Mesendoderm (in vitro differentiated cells): Measurements from ENCODE around the gene ENDOU. TPM values are rescaled to one million over a fixed set of nuclear protein-coding genes. Genes with fewer than 3 reads are reported as not detected.
A peak's percentile ranks its signal among the peaks of the same experiment; 100 is the strongest.

Source experiments
- DNase-seq: peaks from one replicate; pipeline ENCODE4 v3.0.0; 2013
- H2AK5ac ChIP-seq: 2 replicates; pipeline ENCODE4 v1.6.1; 2013; ENCODE audit warnings: low read length, inconsistent platforms
- H2BK120ac ChIP-seq: 2 replicates; pipeline ENCODE4 v1.6.1; 2013; ENCODE audit warnings: low read depth, mild to moderate bottlenecking, low read length, moderate library complexity, mixed read lengths
- H2BK15ac ChIP-seq: replicated peaks from 2 replicates; pipeline ENCODE4 v1.6.1; 2013; ENCODE audit warnings: low read depth, mild to moderate bottlenecking, moderate library complexity
- H2BK5ac ChIP-seq: 2 replicates; pipeline ENCODE4 v1.6.1; 2013; ENCODE audit warnings: low read length, inconsistent platforms
- H3K18ac ChIP-seq: 2 replicates; pipeline ENCODE4 v1.6.1; 2013; ENCODE audit warnings: mild to moderate bottlenecking, low read length, mixed read lengths
- H3K23ac ChIP-seq: one replicate; pipeline ENCODE4 v1.6.1; 2013; ENCODE audit warnings: low read length
- H3K27ac ChIP-seq: 2 replicates; pipeline ENCODE4 v1.5.1; 2013; ENCODE audit warnings: low read depth, mild to moderate bottlenecking, inconsistent platforms, low read length, moderate library complexity
- H3K27me3 ChIP-seq: 2 replicates; pipeline ENCODE4 v1.6.1; 2013; ENCODE audit warnings: low read length, control low read depth, mild to moderate bottlenecking, inconsistent platforms; ENCODE audit not compliant: insufficient read depth, poor library complexity
- H3K36me3 ChIP-seq: 2 replicates; pipeline ENCODE4 v1.6.1; 2013; ENCODE audit warnings: low read length, inconsistent platforms; ENCODE audit not compliant: control insufficient read depth, insufficient read depth
- H3K4ac ChIP-seq: one replicate; pipeline ENCODE4 v1.6.1; 2013; ENCODE audit warnings: low read depth, mild to moderate bottlenecking, low read length, moderate library complexity
- H3K4me1 ChIP-seq: 2 replicates; pipeline ENCODE4 v1.6.1; 2013; ENCODE audit warnings: low read depth, low read length, inconsistent platforms; ENCODE audit not compliant: control insufficient read depth
- H3K4me2 ChIP-seq: 2 replicates; pipeline ENCODE4 v1.6.1; 2013; ENCODE audit warnings: low read length
- H3K4me3 ChIP-seq: 2 replicates; pipeline ENCODE4 v1.5.1; 2013; ENCODE audit warnings: mild to moderate bottlenecking, low read length
- H3K56ac ChIP-seq: one replicate; pipeline ENCODE4 v1.6.1; 2013; ENCODE audit warnings: low read length
- H3K79me1 ChIP-seq: 2 replicates; pipeline ENCODE4 v1.6.1; 2013; ENCODE audit warnings: low read length, inconsistent platforms
- H3K79me2 ChIP-seq: 2 replicates; pipeline ENCODE4 v1.6.1; 2013; ENCODE audit warnings: mild to moderate bottlenecking, low read length; ENCODE audit not compliant: control insufficient read depth, insufficient read depth
- H3K9ac ChIP-seq: 2 replicates; pipeline ENCODE4 v1.6.1; 2013; ENCODE audit warnings: low read length, inconsistent platforms
- H4K5ac ChIP-seq: one replicate; pipeline ENCODE4 v1.6.1; 2013; ENCODE audit warnings: low read length
- H4K8ac ChIP-seq: one replicate; pipeline ENCODE4 v1.6.1; 2013; ENCODE audit warnings: low read depth, mild to moderate bottlenecking, control low read depth, low read length, moderate library complexity
- WGBS: extraction: QIAGEN DNeasy Blood & Tissue Kit; methylation state at CpG from one replicate; pipeline ENCODE4 v1.1.7; 2013; ENCODE audit warnings: low lambda C conversion rate, missing lambda C conversion rate; ENCODE audit not compliant: insufficient coverage; ENCODE audit errors: extremely low coverage; 5-methylcytosine and 5-hydroxymethylcytosine counted together
- polyA plus RNA-seq, 2 experiments: library from polyadenylated mRNA; stranded (reverse); fragments of 200-250 nt; gene quantifications; one replicate each; pipeline ENCODE4 v1.2.3, GENCODE V29; 2013

Gene ENDOU, protein sequence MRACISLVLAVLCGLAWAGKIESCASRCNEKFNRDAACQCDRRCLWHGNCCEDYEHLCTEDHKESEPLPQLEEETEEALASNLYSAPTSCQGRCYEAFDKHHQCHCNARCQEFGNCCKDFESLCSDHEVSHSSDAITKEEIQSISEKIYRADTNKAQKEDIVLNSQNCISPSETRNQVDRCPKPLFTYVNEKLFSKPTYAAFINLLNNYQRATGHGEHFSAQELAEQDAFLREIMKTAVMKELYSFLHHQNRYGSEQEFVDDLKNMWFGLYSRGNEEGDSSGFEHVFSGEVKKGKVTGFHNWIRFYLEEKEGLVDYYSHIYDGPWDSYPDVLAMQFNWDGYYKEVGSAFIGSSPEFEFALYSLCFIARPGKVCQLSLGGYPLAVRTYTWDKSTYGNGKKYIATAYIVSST
- polyA plus RNA-seq (2013, experiment 1 of 2): 0.04 TPM
- 0.03 TPM for polyA plus RNA-seq (2013, experiment 2 of 2)

DNA sequence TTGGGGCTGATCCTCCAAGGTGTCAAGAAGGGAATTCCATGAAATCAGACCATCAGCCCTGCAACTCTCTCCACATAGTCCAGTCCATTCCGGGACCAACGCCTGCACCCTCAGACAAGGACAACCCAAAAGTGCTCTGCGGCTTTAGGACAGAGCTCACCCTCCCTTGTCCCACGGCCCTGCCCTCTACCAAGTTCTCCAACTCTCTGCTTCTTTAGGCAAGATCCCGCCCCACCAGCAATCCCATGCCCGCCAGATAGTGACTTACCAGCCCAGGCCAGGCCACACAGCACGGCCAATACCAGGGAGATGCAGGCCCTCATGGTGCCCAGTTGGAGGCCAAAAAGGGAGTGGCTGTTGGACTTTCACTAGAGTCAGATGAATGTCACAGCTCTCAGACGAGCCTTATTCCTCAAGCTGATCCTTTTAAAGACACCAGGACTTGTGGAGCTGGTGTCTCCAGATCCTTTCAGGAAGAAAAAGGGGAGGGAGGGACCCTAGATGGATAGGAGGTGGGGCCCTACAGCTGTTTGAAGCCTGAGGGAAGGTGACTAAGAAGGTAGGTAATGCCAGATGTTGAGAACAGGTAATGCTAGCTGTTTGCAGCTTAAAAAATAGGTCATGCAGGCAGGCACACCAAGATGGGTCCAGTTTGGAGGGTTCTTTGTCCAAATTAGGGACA lies at the start of gene ENDOU:
TSS of gene ENDOU (minus strand) at position 400 of the 682 bp plus-strand sequence. CDS start at position 323, 77 bp downstream.
- H3K36me3 ChIP-seq: no peaks in the 10 kb centered on the region
- H3K79me2 ChIP-seq: no peaks in the 10 kb centered on the region
- H2AK5ac ChIP-seq: no peak within 1 kb of the TSS
- no peak within 1 kb of the TSS for H3K56ac ChIP-seq
- H3K23ac ChIP-seq: no peak within 1 kb of the TSS
- no peaks in the 10 kb centered on the region for H3K79me1 ChIP-seq
- no peak within 1 kb of the TSS for H3K4me3 ChIP-seq
- no peaks in the 10 kb centered on the region for H3K27me3 ChIP-seq
- no peak within 1 kb of the TSS for H3K9ac ChIP-seq
- H3K4me1 ChIP-seq: no peaks in the 10 kb centered on the region
- H3K27ac ChIP-seq: no peak within 1 kb of the TSS
- H2BK5ac ChIP-seq: no peak within 1 kb of the TSS
- WGBS: no CpG with 5 or more reads among the region's 8 CpGs
- no peak within 1 kb of the TSS for H3K4ac ChIP-seq
- H4K8ac ChIP-seq: no peak within 1 kb of the TSS
- no peak within 1 kb of the TSS for H2BK120ac ChIP-seq
- no peak for DNase-seq
- H3K18ac ChIP-seq: no peak within 1 kb of the TSS
- no peak within 1 kb of the TSS for H2BK15ac ChIP-seq
- H4K5ac ChIP-seq: no peak within 1 kb of the TSS
- no peak within 1 kb of the TSS for H3K4me2 ChIP-seq

DNA sequence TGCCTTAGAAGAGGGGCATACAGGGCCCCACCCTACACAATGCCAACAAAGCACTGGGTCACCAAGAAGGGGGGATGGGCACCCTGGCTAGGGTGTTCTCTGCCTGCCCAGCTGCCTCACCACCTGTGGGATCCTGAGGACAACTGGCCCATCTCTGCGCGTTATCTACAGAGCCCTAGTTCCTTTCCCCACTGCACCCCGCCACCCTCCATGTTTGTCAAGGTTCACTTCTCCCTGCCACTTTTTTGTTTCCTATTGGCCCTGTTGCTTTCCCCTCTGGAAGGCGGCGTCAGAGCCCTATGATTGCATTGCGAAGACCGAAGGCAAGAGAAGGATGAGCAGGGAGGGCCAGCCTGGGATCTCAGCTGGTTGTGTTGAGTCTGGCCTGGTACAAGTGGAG lies 49.4 kb upstream of the ENDOU start:
- no peak overlapping the region for H4K8ac ChIP-seq
- DNase-seq: no peak
- no peaks in the 10 kb centered on the region for H3K36me3 ChIP-seq
- H3K18ac ChIP-seq: no peak overlapping the region
- peaks cover 2% of the 10 kb centered on the region for H3K4me1 ChIP-seq
- H2BK5ac ChIP-seq: no peak overlapping the region
- H3K4me2 ChIP-seq: no peak overlapping the region
- no peak overlapping the region for H3K4me3 ChIP-seq
- no CpG with 5 or more reads among the region's 7 CpGs for WGBS
- no peak overlapping the region for H3K27ac ChIP-seq
- H3K79me1 ChIP-seq: no peaks in the 10 kb centered on the region
- H3K56ac ChIP-seq: no peak overlapping the region
- no peak overlapping the region for H2BK15ac ChIP-seq
- no peak overlapping the region for H2BK120ac ChIP-seq
- H3K79me2 ChIP-seq: no peaks in the 10 kb centered on the region
- H3K23ac ChIP-seq: no peak overlapping the region
- H3K4ac ChIP-seq: no peak overlapping the region
- H3K27me3 ChIP-seq: no peaks in the 10 kb centered on the region
- H4K5ac ChIP-seq: no peak overlapping the region
- H3K9ac ChIP-seq: no peak overlapping the region
- no peak overlapping the region for H2AK5ac ChIP-seq

DNA sequence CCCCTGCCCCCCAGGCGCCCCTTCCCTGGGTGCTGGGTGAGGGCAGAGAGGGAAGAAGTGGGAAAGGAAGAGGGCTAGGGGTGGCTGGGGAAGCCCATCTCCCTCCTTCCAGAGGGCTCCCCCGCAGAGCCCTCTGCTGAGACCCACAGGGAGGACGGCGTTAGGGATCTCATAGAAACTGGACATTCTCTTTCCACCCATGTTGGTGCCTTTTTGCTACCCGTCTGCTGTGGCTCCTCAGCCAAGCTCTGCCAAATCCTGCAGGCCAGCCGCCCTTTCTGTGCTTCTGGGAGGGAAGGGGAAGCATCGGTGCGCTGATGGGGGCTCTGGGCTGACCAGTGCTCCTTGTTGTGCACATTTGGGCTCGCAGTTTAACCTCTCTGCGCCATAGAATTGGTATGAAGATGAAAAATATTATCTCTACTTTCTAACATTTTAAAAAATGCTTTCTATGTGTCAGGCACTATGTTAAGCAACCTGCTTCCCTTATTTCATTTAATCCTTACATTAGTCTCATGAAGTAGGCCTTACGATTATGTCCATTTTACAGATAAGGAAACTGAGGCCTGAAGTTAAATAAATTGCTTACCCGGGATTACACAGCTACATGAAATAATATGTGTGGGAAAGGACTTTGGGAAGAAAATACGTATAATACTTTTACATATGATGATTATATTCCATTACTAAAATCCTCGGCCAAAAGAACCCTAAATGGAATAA lies 48.7 kb upstream of the ENDOU start:
- Histone ChIP-seq H3K79me2 (no peaks in the 10 kb centered on the region), H4K5ac (no peak overlapping the region), H3K4me2 (peak overlapping the region; percentile 63), H2BK120ac (no peak overlapping the region), H3K27me3 (no peaks in the 10 kb centered on the region), H4K8ac (no peak overlapping the region), H3K36me3 (no peaks in the 10 kb centered on the region), H3K4me3 (no peak overlapping the region), H2BK15ac (no peak overlapping the region), H3K18ac (no peak overlapping the region), H3K27ac (no peak overlapping the region), H3K79me1 (no peaks in the 10 kb centered on the region), H2AK5ac (no peak overlapping the region), H3K4ac (no peak overlapping the region), H3K23ac (no peak overlapping the region), H2BK5ac (no peak overlapping the region), H3K9ac (peak overlapping the region; percentile 69), H3K56ac (peak overlapping the region; percentile 88), H3K4me1 (peaks cover 4% of the 10 kb centered on the region)
- no CpG with 5 or more reads among the region's 14 CpGs for WGBS
- no peak for DNase-seq

DNA sequence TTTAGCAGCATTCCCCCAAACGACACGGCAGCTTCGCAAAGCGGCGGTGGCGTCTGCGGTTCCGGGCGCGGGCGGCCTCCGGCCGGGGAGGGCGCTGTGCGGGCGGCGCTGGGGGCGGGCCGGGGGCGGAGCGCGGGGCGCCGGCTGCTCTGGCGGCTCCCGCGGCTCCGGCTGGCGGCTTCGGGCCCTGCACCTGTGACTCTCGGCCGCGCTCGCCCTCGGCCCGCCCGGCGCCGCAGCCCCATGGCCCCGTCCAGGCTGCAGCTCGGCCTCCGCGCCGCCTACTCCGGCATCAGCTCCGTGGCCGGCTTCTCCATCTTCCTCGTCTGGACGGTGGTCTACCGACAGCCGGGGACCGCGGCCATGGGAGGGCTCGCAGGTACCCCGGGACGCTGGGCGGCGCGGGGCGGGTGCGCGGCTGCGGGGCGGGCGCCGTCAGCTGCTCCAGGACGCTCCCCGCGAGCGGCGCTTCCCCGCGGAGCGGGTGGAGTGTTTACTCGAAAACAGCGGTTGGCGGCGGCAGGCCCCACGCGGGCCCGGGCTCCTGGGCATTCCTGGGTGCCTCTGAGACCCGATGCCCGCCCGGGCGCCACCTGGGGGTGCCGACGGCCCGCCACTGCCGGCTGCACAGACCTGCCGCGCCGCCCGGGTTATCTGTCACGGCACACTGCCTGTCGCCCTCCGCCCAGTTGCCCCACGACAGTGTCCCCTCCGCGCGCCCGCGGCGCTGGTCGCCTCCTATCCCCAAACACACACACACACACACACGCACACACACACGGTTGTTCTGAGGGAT lies 48.0 kb upstream of the ENDOU start, which contains the start of gene SLC48A1:
TSS of gene SLC48A1 (plus strand) at position 177 of the 796 bp plus-strand sequence. CDS start at position 244, 67 bp downstream.
- peak; percentile 78 for DNase-seq
- H3K27ac ChIP-seq: no peak within 1 kb of the TSS
- peaks cover 7% of the 10 kb centered on the region for H3K4me1 ChIP-seq
- H2BK120ac ChIP-seq: no peak within 1 kb of the TSS
- H3K4me2 ChIP-seq: peak within 1 kb of the TSS; percentile 63
- H2AK5ac ChIP-seq: no peak within 1 kb of the TSS
- peak within 1 kb of the TSS; percentile 88 for H3K56ac ChIP-seq
- no peak within 1 kb of the TSS for H4K8ac ChIP-seq
- no peaks in the 10 kb centered on the region for H3K79me2 ChIP-seq
- no CpG with 5 or more reads among the region's 106 CpGs for WGBS
- H4K5ac ChIP-seq: no peak within 1 kb of the TSS
- no peak within 1 kb of the TSS for H3K4ac ChIP-seq
- H3K18ac ChIP-seq: peak within 1 kb of the TSS; percentile 56
- no peaks in the 10 kb centered on the region for H3K36me3 ChIP-seq
- peak within 1 kb of the TSS; percentile 38 for H3K4me3 ChIP-seq
- H3K79me1 ChIP-seq: no peaks in the 10 kb centered on the region
- H3K9ac ChIP-seq: peak within 1 kb of the TSS; percentile 70
- no peaks in the 10 kb centered on the region for H3K27me3 ChIP-seq
- no peak within 1 kb of the TSS for H2BK5ac ChIP-seq
- H3K23ac ChIP-seq: no peak within 1 kb of the TSS
- no peak within 1 kb of the TSS for H2BK15ac ChIP-seq

DNA sequence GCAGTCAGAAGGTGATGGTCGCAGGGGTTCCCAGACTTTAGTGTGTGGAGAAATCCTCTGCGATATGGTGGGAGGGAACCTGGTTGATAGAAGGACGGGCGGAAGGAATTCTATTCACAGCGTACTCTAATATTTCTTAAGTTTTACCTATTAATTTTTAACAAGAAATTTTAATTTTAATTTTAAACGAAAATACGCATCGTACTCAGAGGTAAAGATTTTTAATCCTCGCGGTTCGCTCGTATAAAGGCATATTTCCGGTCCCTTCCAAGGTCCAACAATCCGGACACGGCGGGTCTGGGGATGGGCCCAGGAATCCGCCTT lies 47.4 kb upstream of the ENDOU start:
- Histone ChIP-seq H3K4me3 (no peak overlapping the region), H3K4me1 (peaks cover 8% of the 10 kb centered on the region), H2BK15ac (no peak overlapping the region), H3K9ac (peak overlapping the region; percentile 70), H4K8ac (no peak overlapping the region), H2AK5ac (no peak overlapping the region), H3K18ac (peak overlapping the region; percentile 51), H3K4me2 (peak overlapping the region; percentile 44), H3K79me2 (no peaks in the 10 kb centered on the region), H3K27me3 (no peaks in the 10 kb centered on the region), H4K5ac (no peak overlapping the region), H2BK5ac (no peak overlapping the region), H3K79me1 (no peaks in the 10 kb centered on the region), H3K36me3 (no peaks in the 10 kb centered on the region), H3K27ac (no peak overlapping the region), H3K23ac (no peak overlapping the region), H3K4ac (no peak overlapping the region), H3K56ac (peak overlapping the region; percentile 80), H2BK120ac (no peak overlapping the region)
- DNase-seq: no peak
- no CpG with 5 or more reads among the region's 17 CpGs for WGBS
